OCI-LY7 (cell line): ENCODE measurements around the gene PINK1. TPM values are rescaled to one million over a fixed set of nuclear protein-coding genes. Genes with fewer than 3 reads are reported as not detected.

ENCODE experiments used
- BruUV-seq: library from RNA; stranded (reverse); fragments of 400-500 nt; replicated peaks from 2 replicates; lab custom pipeline; 2021; lab: Mats Ljungman, UMichigan
- CTCF ChIA-PET: fragments of 300-600 bp; sonication (Branson Sonifier 250); formaldehyde crosslinking; loops from one replicate; lab custom pipeline; 2022; ENCODE audit warnings: antibody characterized with exemption; ENCODE audit not compliant: unreplicated experiment; lab: Charles Lee
- POLR2A ChIA-PET: fragments of 300-600 bp; sonication (Branson Sonifier 250); formaldehyde crosslinking; loops from one replicate; lab custom pipeline; 2022; ENCODE audit warnings: antibody characterized with exemption; lab: Charles Lee
- DNase-seq: peaks from one replicate; pipeline ENCODE4 v3.0.0-alpha.2; 2015; ENCODE audit warnings: low spot score
- H2AFZ ChIP-seq: fragments of 200-600 bp; sonication (generic), shearing (Covaris generic); 2 replicates; pipeline ENCODE4 v1.6.1; 2014; ENCODE audit warnings: mild to moderate bottlenecking, antibody characterized with exemption, low read length, moderate library complexity
- H3K27ac ChIP-seq: fragments of 200-600 bp; sonication (generic); 2 replicates; pipeline ENCODE4 v1.5.1; 2014; ENCODE audit warnings: mixed run types, low read depth, mild to moderate bottlenecking, moderate library complexity, low read length, inconsistent platforms; ENCODE audit not compliant: poor library complexity, severe bottlenecking
- H3K36me3 ChIP-seq: fragments of 200-600 bp; sonication (generic); 2 replicates; pipeline ENCODE4 v1.6.1; 2014; ENCODE audit warnings: mild to moderate bottlenecking, antibody characterized with exemption, low read length, moderate library complexity, mixed read lengths; ENCODE audit not compliant: insufficient read depth
- H3K4me1 ChIP-seq: fragments of 200-600 bp; sonication (generic); 2 replicates; pipeline ENCODE4 v1.5.1; 2014; ENCODE audit warnings: mild to moderate bottlenecking, low read length; ENCODE audit not compliant: insufficient read depth, poor library complexity, severe bottlenecking
- H3K4me2 ChIP-seq: fragments of 200-600 bp; sonication (generic); 2 replicates; pipeline ENCODE4 v1.6.1; 2014; ENCODE audit warnings: mild to moderate bottlenecking, low read length
- H3K4me3 ChIP-seq: fragments of 200-600 bp; sonication (generic); 2 replicates; pipeline ENCODE4 v1.5.1; 2014; ENCODE audit warnings: mild to moderate bottlenecking, low read depth, low read length; ENCODE audit not compliant: poor library complexity, severe bottlenecking
- H3K79me2 ChIP-seq: fragments of 200-600 bp; sonication (generic); 2 replicates; pipeline ENCODE4 v1.6.1; 2016; ENCODE audit warnings: low read depth, mild to moderate bottlenecking, low read length, moderate library complexity, mixed read lengths; ENCODE audit not compliant: insufficient read depth
- H3K9me2 ChIP-seq: fragments of 200-600 bp; sonication (generic); 2 replicates; pipeline ENCODE4 v1.6.1; 2016; ENCODE audit warnings: mild to moderate bottlenecking, low read length, mixed read lengths; ENCODE audit not compliant: insufficient read depth
- H3K9me3 ChIP-seq: fragments of 200-600 bp; sonication (generic); 2 replicates; pipeline ENCODE4 v1.6.1; 2014; ENCODE audit warnings: mild to moderate bottlenecking, mixed run types, low read length, mixed read lengths
- H4K20me1 ChIP-seq: fragments of 200-600 bp; sonication (generic); 2 replicates; pipeline ENCODE4 v1.6.1; 2014; ENCODE audit warnings: mild to moderate bottlenecking, antibody characterized with exemption, low read length, moderate library complexity, mixed read lengths; ENCODE audit not compliant: insufficient read depth
- CTCF ChIP-seq: fragments of 200-600 bp; sonication (generic); conservative IDR thresholded peaks from 2 replicates; pipeline ENCODE4 v1.5.1; 2014; ENCODE audit warnings: mild to moderate bottlenecking, antibody characterized with exemption, low read length, moderate library complexity, mixed read lengths
- EZH2phosphoT487 ChIP-seq: fragments of 200-600 bp; sonication (generic); IDR thresholded peaks from 2 replicates; pipeline ENCODE4 v1.6.1; 2018; ENCODE audit warnings: low read depth, borderline replicate concordance, mild to moderate bottlenecking, mixed run types, antibody characterized with exemption, low read length, moderate library complexity, mixed read lengths
- intact Hi-C: fragments of 100-400 bp; cut with micrococcal nuclease; formaldehyde crosslinking; loops from one replicate; pipeline ENCODE4 v1.10.0; 2022; ENCODE audit not compliant: unreplicated experiment
- total RNA-seq, 2 experiments: library from RNA; depleted of rRNA in 1 of 2; stranded (reverse); fragments of >200 nt in 1 of 2; shearing (Covaris generic) in 1 of 2; gene quantifications; 2 replicates each; pipeline ENCODE4 v1.2.3, GENCODE V29; 2014 to 2022

Gene PINK1
- total RNA-seq, 2 experiments from 2014 or later: 8.9 to 13.4 TPM

DNA sequence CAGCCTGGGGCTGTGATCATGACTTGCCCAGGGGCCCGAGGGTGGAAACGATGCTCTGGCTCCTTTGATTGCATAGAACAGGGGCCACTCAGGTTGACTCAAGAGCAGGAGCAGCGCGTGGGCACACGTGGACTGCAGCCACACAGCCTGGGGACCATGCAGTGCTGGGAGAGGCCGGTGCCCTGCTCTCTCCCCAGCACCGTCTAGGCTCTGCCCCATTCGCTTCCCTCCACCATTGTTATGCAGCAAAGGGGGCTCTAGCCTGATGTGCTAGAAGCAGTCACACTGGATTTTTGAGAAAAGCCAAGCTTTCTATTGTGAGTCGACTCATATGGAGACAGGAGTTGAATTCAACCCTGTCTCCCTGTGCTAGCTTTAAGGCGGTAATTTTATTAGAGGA lies 8.7 kb downstream of the PINK1 start:
- Histone ChIP-seq H3K4me3 (no peak overlapping the region), H4K20me1 (no peaks in the 10 kb centered on the region), H3K4me1 (no peaks in the 10 kb centered on the region), H3K9me2 (no peaks in the 10 kb centered on the region), H2AFZ (no peak overlapping the region), H3K27ac (no peak overlapping the region), H3K4me2 (no peak overlapping the region), H3K79me2 (no peaks in the 10 kb centered on the region), H3K36me3 (no peaks in the 10 kb centered on the region), H3K9me3 (no peaks in the 10 kb centered on the region)
- ChIA-PET CTCF (no interaction called here), POLR2A (no interaction called here)
- DNase-seq: no peak
- TF ChIP-seq CTCF (no peak), EZH2phosphoT487 (no peak)
- intact Hi-C loops: no loop called here
- BruUV-seq: no TSS peak

- intact Hi-C loops: no loop called here
- ChIA-PET CTCF (interaction anchor here (0.6 kb wide), 1 partner anchor 14 kb away, joined by 3 read pairs; no protein-coding TSS in a partner anchor), POLR2A (interaction anchor here (0.6 to 1.2 kb wide), 2 partner anchors 24 to 125 kb away, joined by 3 read pairs; no protein-coding TSS in a partner anchor)
- no peak for DNase-seq
- Histone ChIP-seq H3K9me3 (no peaks in the 10 kb centered on the region), H3K27ac (no peak overlapping the region), H3K4me2 (no peak overlapping the region), H3K4me1 (no peaks in the 10 kb centered on the region), H3K36me3 (peaks cover 2% of the 10 kb centered on the region; the same call in 1 of the 2 replicates), H2AFZ (no peak overlapping the region), H3K79me2 (no peaks in the 10 kb centered on the region), H4K20me1 (no peaks in the 10 kb centered on the region), H3K4me3 (no peak overlapping the region), H3K9me2 (no peaks in the 10 kb centered on the region)
- BruUV-seq: no TSS peak
- TF ChIP-seq EZH2phosphoT487: no peak
These were observed 9.8 kb downstream of the PINK1 start for GRCh38 chr1:20643080-20643479.

- TF ChIP-seq CTCF (no peak), EZH2phosphoT487 (no peak)
- H3K9me3 ChIP-seq: no peaks in the 10 kb centered on the region
- no peak overlapping the region for H3K4me3 ChIP-seq
- H3K4me1 ChIP-seq: no peaks in the 10 kb centered on the region
- no peak overlapping the region for H2AFZ ChIP-seq
- BruUV-seq: no TSS peak
- H3K9me2 ChIP-seq: no peaks in the 10 kb centered on the region
- intact Hi-C loops: no loop called here
- H3K4me2 ChIP-seq: no peak overlapping the region
- ChIA-PET POLR2A (no interaction called here), CTCF (no interaction called here)
- no peak for DNase-seq
- no peaks in the 10 kb centered on the region for H3K79me2 ChIP-seq
- peaks cover 14% of the 10 kb centered on the region for H3K36me3 ChIP-seq
- no peaks in the 10 kb centered on the region for H4K20me1 ChIP-seq
- no peak overlapping the region for H3K27ac ChIP-seq
These were observed 11.2 kb downstream of the PINK1 start for GRCh38 chr1:20644416-20644815.
